Activated naive CD4-positive, alpha-beta T cell treated with anti-CD3 and anti-CD28 coated beads, Interleukin-2, amount 50 U/mL, for 24 hours (primary cell): Measurements from ENCODE around the gene CBFB.
"Not testable (repeated sequence)": the region's sequence is repeated elsewhere in the genome, so short reads cannot be mapped to it uniquely, and the experiment has no call there.

Source experiments
- H3K27ac Mint-ChIP-seq: one replicate; pipeline ENCODE4 v1.8.0; 2021; ENCODE audit warnings: mild to moderate bottlenecking, mixed read lengths
- H3K27me3 Mint-ChIP-seq: one replicate; pipeline ENCODE4 v1.8.0; 2021; ENCODE audit warnings: mixed read lengths
- H3K36me3 Mint-ChIP-seq: one replicate; pipeline ENCODE4 v1.8.0; 2021; ENCODE audit warnings: mixed read lengths
- H3K4me1 Mint-ChIP-seq: one replicate; pipeline ENCODE4 v1.8.0; 2021; ENCODE audit warnings: mixed read lengths
- H3K4me3 Mint-ChIP-seq: one replicate; pipeline ENCODE4 v1.8.0; 2021; ENCODE audit warnings: mild to moderate bottlenecking, mixed read lengths
- H3K9me3 Mint-ChIP-seq: one replicate; pipeline ENCODE4 v1.8.0; 2021; ENCODE audit warnings: mixed read lengths

Gene CBFB

DNA sequence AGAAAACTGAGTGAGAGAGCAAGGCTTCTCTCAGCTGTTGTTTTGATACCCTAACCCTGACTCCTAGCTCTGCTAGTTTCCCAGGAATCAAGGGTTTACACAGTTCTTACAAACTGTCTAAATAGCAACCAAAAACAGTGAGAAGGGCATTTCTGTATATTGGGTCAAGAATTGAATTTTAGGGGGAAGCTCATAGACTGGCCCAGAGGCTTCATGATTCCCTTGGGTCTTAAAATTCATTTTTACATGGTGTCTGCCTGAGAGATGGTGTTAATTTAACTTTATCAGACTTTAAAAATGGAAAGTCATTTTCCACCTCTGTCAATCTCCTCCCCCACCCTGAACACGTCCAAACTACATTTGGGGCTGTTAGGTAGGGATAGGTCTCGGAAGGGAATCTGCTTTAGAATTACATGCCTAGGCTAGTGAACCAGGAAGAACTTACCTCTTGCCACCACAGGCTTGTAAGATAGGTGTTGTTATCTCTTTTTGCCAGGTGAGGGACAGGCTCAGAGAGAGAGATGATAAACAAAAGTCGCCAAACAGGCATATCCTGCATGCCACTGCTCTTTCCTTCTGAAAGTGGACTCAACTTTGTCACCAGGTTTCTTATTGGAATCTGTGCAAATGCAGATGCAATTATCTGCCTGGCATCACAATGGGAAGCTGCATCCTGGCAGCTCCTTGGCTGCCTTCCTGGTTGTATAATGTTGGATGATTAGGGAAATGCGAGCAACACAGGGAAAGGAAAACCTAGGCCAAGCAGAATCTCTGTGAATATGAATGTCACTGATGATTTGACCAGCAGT lies 83.8 kb downstream of the CBFB start:
- Mint-ChIP-seq H3K27ac (no peak overlapping the region), H3K9me3 (no peaks in the 10 kb centered on the region), H3K4me3 (no peak overlapping the region), H3K27me3 (no peaks in the 10 kb centered on the region), H3K36me3 (no peaks in the 10 kb centered on the region), H3K4me1 (peaks cover 49% of the 10 kb centered on the region)

GRCh38 chr16:67114793-67115192 lies 85.8 kb downstream of the CBFB start:
- Mint-ChIP-seq H3K27ac (no peak overlapping the region), H3K36me3 (no peaks in the 10 kb centered on the region), H3K4me3 (no peak overlapping the region), H3K4me1 (peaks cover 49% of the 10 kb centered on the region), H3K27me3 (no peaks in the 10 kb centered on the region), H3K9me3 (no peaks in the 10 kb centered on the region)

DNA sequence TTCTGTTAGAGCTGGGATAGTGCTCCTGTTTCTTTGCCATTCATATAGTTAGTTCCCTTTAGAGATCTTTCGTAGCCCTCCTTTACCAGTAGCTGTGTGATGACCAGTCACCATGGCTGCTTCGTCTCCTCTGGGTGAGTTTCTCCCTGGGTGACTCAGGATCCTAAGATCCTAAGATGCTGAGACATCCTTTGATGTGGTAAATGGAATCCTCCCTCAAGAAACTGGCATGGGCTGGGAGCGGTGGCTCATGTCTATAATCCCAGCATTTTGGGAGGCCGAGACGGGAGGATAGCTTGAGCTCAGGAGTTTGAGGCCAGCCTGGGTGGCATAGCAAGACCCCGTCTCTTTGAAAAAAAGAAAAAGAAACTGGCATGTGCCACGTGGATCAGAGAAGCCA lies 86.7 kb downstream of the CBFB start:
- Mint-ChIP-seq H3K4me1 (peaks cover 47% of the 10 kb centered on the region), H3K4me3 (no peak overlapping the region), H3K27me3 (no peaks in the 10 kb centered on the region), H3K9me3 (no peaks in the 10 kb centered on the region), H3K36me3 (peaks cover 3% of the 10 kb centered on the region), H3K27ac (no peak overlapping the region)

- peaks cover 6% of the 10 kb centered on the region for H3K36me3 Mint-ChIP-seq
- H3K27ac Mint-ChIP-seq, result no peak overlapping the region
- H3K9me3 Mint-ChIP-seq, result no peaks in the 10 kb centered on the region
- H3K4me3 Mint-ChIP-seq, result no peak overlapping the region
- peaks cover 39% of the 10 kb centered on the region for H3K4me1 Mint-ChIP-seq
- H3K27me3 Mint-ChIP-seq, result no peaks in the 10 kb centered on the region
Measured at GRCh38 chr16:67116388-67117311, 87.7 kb downstream of the CBFB start.

DNA sequence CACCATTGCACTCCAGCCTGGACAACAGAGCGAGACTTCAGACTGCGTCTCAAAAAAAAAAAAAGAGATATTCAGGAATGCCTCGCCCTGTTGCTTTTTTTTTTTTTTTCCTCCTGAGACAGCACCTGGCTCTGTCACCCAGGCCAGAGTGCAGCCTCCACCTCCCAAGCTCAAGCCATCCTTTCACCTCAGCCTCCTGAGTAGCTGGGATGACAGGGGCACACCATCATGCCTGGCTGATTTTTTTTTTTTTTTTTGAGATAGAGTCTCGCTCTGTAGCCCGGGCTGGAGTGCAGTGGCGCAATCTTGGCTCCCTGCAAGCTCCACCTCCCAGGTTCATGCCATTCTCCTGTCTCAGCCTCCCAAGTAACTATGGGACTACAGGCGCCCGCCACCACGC lies 88.8 kb downstream of the CBFB start:
- peaks cover 9% of the 10 kb centered on the region for H3K36me3 Mint-ChIP-seq
- peaks cover 30% of the 10 kb centered on the region for H3K4me1 Mint-ChIP-seq
- H3K9me3 Mint-ChIP-seq, result no peaks in the 10 kb centered on the region
- H3K4me3 Mint-ChIP-seq, result no peak overlapping the region
- no peaks in the 10 kb centered on the region for H3K27me3 Mint-ChIP-seq
- H3K27ac Mint-ChIP-seq, result no peak overlapping the region

DNA sequence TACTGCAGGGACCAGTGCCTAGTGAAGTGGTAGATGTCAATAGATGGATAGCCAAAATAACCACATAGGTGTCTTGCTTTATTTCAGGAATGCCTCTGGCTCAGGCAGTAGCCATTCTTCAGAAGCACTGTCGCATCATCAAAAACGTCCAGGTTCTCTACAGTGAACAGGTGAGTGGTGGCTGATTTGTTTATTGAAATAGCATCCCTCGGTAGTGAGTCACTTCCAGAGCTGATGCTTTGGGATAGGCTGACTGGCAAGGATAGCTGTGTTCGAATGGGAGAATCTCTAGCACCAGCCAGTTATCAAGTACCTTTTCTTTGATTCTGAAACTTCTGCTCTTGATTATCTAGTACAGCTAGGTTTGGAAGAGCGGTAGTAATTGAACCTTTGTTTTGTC lies 91.1 kb downstream of the CBFB start:
- Mint-ChIP-seq H3K27me3 (no peaks in the 10 kb centered on the region), H3K27ac (no peak overlapping the region), H3K9me3 (no peaks in the 10 kb centered on the region), H3K4me1 (peaks cover 25% of the 10 kb centered on the region), H3K4me3 (no peak overlapping the region), H3K36me3 (peaks cover 14% of the 10 kb centered on the region)

GRCh38 chr16:67122799-67123198 lies 93.8 kb downstream of the CBFB start:
- H3K27ac Mint-ChIP-seq, H3K4me1 Mint-ChIP-seq, H3K9me3 Mint-ChIP-seq, H3K27me3 Mint-ChIP-seq, H3K4me3 Mint-ChIP-seq: not testable (repeated sequence)
- peaks cover 23% of the 10 kb centered on the region for H3K36me3 Mint-ChIP-seq

DNA sequence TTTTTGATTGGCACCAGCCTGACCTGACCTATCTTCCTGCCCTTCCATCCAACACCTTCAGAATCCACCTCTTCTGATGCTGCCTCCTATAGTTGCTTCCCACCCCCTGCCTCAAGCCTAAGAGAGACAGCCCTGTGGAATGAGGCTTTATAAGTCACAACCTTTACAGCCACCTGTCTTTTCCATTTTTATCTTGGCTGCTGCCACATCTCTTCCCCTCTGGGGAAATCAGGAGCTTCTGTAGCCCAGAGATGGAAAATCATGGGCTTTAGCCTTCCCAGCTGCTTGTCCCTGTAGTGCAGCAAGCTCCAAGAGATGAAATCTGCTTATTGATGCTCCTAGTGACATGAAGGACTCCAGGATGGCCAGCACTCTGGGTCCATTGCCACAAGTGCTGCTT lies 99.5 kb downstream of the CBFB start:
- peaks cover 21% of the 10 kb centered on the region for H3K36me3 Mint-ChIP-seq
- no peak overlapping the region for H3K4me3 Mint-ChIP-seq
- H3K9me3 Mint-ChIP-seq, result no peaks in the 10 kb centered on the region
- H3K27ac Mint-ChIP-seq, result no peak overlapping the region
- peaks cover 4% of the 10 kb centered on the region for H3K4me1 Mint-ChIP-seq
- H3K27me3 Mint-ChIP-seq, result no peaks in the 10 kb centered on the region

DNA sequence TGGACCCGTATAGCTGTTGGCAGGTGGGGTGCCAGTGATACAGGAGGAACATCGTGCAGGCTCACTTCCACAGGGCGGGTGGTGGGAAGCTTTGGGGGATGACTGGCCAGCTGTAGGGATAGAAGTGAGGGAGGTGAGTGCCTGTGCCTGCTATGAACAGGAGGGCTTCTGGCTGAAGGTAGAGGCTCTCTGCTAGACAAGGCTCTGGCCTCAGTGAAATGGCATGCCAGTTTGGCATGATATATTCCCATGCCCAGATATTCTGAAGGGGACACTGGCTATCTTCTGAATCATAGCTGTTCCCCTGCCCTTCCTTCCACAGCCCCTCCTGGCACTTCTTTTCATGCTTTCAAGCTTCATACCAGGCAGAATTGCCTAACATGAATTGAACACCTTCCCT lies 99.9 kb downstream of the CBFB start:
- Mint-ChIP-seq H3K4me1 (no peaks in the 10 kb centered on the region), H3K27ac (no peak overlapping the region), H3K36me3 (peaks cover 17% of the 10 kb centered on the region), H3K9me3 (no peaks in the 10 kb centered on the region), H3K4me3 (no peak overlapping the region), H3K27me3 (no peaks in the 10 kb centered on the region)

GRCh38 chr16:67129422-67129821 lies 100.5 kb downstream of the CBFB start:
- H3K4me1 Mint-ChIP-seq, result no peaks in the 10 kb centered on the region
- H3K9me3 Mint-ChIP-seq, result no peaks in the 10 kb centered on the region
- no peak overlapping the region for H3K4me3 Mint-ChIP-seq
- H3K27me3 Mint-ChIP-seq, result no peaks in the 10 kb centered on the region
- peaks cover 17% of the 10 kb centered on the region for H3K36me3 Mint-ChIP-seq
- no peak overlapping the region for H3K27ac Mint-ChIP-seq

GRCh38 chr16:67137605-67138004 lies 108.7 kb downstream of the CBFB start:
- H3K4me3 Mint-ChIP-seq, result no peak overlapping the region
- no peaks in the 10 kb centered on the region for H3K9me3 Mint-ChIP-seq
- H3K27ac Mint-ChIP-seq, result no peak overlapping the region
- no peaks in the 10 kb centered on the region for H3K27me3 Mint-ChIP-seq
- peaks cover 17% of the 10 kb centered on the region for H3K36me3 Mint-ChIP-seq
- H3K4me1 Mint-ChIP-seq, result no peaks in the 10 kb centered on the region

DNA sequence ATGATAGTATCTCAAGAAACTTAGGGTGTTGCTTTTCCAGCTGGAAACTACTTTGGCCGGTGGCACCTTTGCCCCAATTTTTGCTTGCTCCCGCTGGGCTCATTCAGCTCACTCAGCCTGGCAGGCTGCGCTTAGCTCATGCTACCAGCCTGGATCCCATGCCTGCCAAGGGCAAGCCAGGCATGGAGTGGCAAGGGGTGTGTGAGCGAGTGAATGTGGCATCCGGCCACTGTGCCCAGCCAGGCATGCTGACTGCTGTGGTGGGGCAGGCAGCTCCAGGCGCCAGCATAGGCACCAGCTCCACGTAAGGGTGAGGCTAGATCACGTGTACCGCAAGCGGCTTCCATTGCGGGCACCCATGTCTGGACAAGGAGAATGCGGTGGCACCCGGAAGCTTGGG lies 112.4 kb downstream of the CBFB start:
- peaks cover 25% of the 10 kb centered on the region for H3K36me3 Mint-ChIP-seq
- no peak overlapping the region for H3K4me3 Mint-ChIP-seq

GRCh38 chr16:67142342-67142741 lies 113.4 kb downstream of the CBFB start:
- peaks cover 29% of the 10 kb centered on the region for H3K36me3 Mint-ChIP-seq
- H3K27me3 Mint-ChIP-seq, result no peaks in the 10 kb centered on the region
- no peaks in the 10 kb centered on the region for H3K9me3 Mint-ChIP-seq
- no peaks in the 10 kb centered on the region for H3K4me1 Mint-ChIP-seq
- no peak overlapping the region for H3K4me3 Mint-ChIP-seq
- no peak overlapping the region for H3K27ac Mint-ChIP-seq

More for the DNA sequence above, 112.4 kb downstream of the CBFB start:
- H3K27ac Mint-ChIP-seq, result no peak overlapping the region
- H3K9me3 Mint-ChIP-seq, result no peaks in the 10 kb centered on the region
- H3K27me3 Mint-ChIP-seq, result no peaks in the 10 kb centered on the region
- H3K4me1 Mint-ChIP-seq, result no peaks in the 10 kb centered on the region

GRCh38 chr16:67144943-67145342 lies 116.0 kb downstream of the CBFB start:
- no peaks in the 10 kb centered on the region for H3K4me1 Mint-ChIP-seq
- H3K27ac Mint-ChIP-seq, result no peak overlapping the region
- H3K27me3 Mint-ChIP-seq, result peaks cover 1% of the 10 kb centered on the region
- no peak overlapping the region for H3K4me3 Mint-ChIP-seq
- no peaks in the 10 kb centered on the region for H3K9me3 Mint-ChIP-seq
- H3K36me3 Mint-ChIP-seq, result peaks cover 36% of the 10 kb centered on the region

- H3K9me3 Mint-ChIP-seq, result no peaks in the 10 kb centered on the region
- H3K27me3 Mint-ChIP-seq, result peaks cover 1% of the 10 kb centered on the region
- H3K4me3 Mint-ChIP-seq, result no peak overlapping the region
- peaks cover 33% of the 10 kb centered on the region for H3K36me3 Mint-ChIP-seq
- H3K4me1 Mint-ChIP-seq, result no peaks in the 10 kb centered on the region
- no peak overlapping the region for H3K27ac Mint-ChIP-seq
Measured at GRCh38 chr16:67145746-67146145, 116.8 kb downstream of the CBFB start.
